Measurements from ENCODE around the gene BEX3.

GRCh38 chrX:103376979-103377324 lies 614 bp downstream of the BEX3 start:
- TF ChIP-seq CTCF (IDR thresholded peaks at IDR 0.05; ENCODE audit: low read depth, low read length, poor library complexity, severe bottlenecking) (no peak), EZH2phosphoT487 (IDR thresholded peaks at IDR 0.05; ENCODE audit: borderline replicate concordance, low read length) (no peak)
